IPS-15b (cell line): ENCODE data around the gene NCAN.

ENCODE experiments used
- H3K27me3 ChIP-seq: one replicate; pipeline ENCODE4 v1.6.1; 2013; ENCODE audit warnings: low read length; ENCODE audit not compliant: control insufficient read depth, insufficient read depth
- H3K36me3 ChIP-seq: one replicate; pipeline ENCODE4 v1.6.1; 2013; ENCODE audit warnings: low read length; ENCODE audit not compliant: control insufficient read depth, insufficient read depth
- H3K4me1 ChIP-seq: one replicate; pipeline ENCODE4 v1.6.1; 2013; ENCODE audit warnings: mild to moderate bottlenecking, low read length; ENCODE audit not compliant: control insufficient read depth, insufficient read depth
- H3K4me3 ChIP-seq: one replicate; pipeline ENCODE4 v1.5.1; 2013; ENCODE audit warnings: low read depth, low read length
- H3K9ac ChIP-seq: one replicate; pipeline ENCODE4 v1.6.1; 2013; ENCODE audit warnings: low read depth, mild to moderate bottlenecking, low read length
- H3K9me3 ChIP-seq: one replicate; pipeline ENCODE4 v1.6.1; 2013; ENCODE audit warnings: mild to moderate bottlenecking, low read length; ENCODE audit not compliant: control insufficient read depth, insufficient read depth

The NCAN gene

DNA sequence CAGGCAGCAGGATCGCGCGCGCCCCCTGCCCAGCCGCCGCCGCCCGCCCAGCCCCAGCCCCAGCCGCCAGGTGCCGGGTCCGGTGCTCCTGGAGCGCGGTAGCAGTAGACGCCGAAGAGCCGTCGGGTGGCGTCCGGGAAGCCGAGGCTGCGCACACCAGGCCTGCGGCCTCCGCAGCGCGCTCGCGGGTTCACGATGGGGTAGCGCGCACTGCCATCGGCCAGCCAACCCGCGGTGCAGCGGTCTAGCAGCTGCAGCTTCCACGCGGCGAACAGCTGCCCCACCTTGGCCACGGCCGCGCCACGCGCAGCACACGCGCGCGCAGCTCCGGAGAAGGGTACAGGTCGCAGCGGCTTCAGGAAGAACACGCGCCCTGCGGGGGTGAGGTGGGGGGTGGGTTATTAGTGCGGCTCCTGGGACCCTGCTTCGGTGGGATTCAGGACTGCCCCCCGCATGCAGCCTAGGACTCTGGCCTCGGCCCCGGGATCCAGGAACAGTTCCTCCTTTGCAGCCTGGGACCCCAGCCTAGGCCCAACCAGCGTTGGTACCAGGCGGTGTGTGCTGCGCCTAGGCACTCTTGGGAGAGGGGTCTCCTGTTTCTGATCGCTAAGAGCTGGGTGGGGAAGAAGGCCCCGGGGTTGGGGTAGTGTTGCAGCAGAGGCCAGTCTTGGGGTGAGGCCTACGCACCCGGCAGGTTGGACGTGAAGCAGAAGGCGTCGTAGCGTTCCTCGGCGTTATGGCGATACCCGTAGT lies 46.3 kb downstream of the NCAN start:
- Histone ChIP-seq H3K4me3 (no peak overlapping the region), H3K9ac (no peak overlapping the region), H3K27me3 (peaks cover 17% of the 10 kb centered on the region), H3K4me1 (peaks cover 2% of the 10 kb centered on the region), H3K9me3 (no peaks in the 10 kb centered on the region), H3K36me3 (peaks cover 6% of the 10 kb centered on the region)

DNA sequence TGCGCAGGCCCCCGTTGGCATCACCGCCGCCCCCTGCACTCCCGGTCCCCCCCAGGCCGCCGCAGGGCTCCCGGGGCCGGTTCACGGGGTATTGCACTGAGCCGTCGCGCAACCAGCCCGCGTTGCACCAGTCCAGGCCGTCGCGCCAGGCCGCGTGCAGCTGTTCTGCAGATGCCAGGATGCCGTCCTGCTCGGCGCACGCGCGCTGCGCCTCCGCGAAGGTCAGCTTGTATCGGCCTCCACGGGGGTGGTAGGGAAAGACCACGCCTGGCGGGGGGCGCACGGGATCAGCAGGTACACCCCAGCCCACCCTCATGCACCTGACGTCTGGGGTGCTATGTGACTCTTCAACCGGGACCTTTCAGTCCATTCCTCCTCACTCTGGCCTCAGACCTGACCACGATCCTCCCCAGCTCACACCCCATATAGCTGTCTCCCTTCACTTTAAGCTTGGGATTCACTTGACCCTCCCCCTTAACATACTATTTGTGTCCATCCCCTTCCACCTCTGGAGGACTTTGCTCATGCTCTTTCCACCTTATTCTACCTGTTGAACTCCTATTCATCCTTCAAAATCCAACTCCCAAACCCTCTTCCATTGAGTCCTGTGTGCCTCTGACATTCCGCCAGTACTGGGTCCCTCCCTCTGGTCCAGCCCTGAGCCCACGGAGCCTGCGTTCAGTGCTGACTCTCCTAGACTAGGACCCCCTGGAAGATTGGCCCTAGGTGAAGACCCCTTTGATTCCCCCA lies 47.0 kb downstream of the NCAN start:
- Histone ChIP-seq H3K9me3 (no peaks in the 10 kb centered on the region), H3K9ac (no peak overlapping the region), H3K27me3 (peaks cover 24% of the 10 kb centered on the region), H3K4me3 (no peak overlapping the region), H3K36me3 (peaks cover 6% of the 10 kb centered on the region), H3K4me1 (peaks cover 2% of the 10 kb centered on the region)

DNA sequence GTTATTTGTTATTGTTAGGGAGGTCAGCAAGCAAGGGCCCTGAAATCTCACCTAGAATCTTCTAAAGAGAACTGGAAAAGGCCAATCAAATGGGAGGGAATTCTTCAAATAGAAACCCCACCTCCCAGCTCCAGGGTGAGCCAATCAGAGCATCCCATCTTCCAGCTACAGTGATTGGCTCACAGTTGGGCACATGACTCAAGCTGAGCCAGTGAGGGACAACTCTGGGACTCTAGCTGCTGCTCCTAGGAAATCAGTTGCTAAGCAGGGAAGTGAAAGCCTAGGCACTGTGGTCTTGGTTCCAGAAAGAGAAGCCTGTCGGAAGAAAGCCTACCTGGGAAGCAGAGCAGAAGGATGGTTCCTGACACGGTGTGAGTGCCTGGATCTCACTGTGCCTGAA lies 48.0 kb downstream of the NCAN start:
- Histone ChIP-seq H3K36me3 (peaks cover 6% of the 10 kb centered on the region), H3K4me3 (no peak overlapping the region), H3K27me3 (peaks cover 30% of the 10 kb centered on the region)

DNA sequence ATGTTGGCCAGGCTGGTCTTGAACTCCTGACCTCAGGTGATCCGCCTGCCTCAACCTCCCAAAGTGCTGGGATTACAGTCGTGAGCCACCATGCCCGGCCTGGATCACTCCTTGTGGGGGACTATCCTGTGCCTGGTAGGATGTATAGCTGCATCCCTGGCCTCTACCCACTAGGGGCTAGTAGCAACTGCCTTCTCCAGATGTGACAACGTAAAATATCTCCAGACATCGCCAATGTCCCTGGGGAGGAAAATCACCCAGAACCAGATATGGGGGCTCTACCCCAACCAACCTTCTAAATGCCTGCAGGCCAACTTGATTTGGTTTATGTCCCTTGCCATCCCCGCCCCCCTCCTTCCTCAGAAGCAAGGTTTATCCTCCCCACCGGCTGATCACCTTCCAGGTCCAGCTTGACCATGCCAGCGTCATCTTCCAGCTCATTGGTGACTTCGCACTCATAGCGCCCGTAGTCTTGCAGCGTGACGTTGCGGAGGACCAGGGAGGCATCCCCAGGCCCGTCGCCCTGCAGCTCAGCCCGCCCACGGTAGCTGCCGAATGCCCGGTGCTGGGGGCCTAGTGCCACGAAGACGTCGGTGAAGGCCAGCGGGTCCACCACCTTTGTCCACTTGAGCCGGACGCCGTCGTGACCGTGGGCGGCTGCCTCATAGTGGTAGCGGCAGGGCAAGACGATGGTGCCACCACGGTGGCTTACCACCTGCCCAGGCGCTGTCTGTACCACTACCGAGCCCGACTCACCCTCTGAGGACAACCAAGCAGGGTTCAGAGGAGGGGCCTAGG lies 48.9 kb downstream of the NCAN start:
- no peak overlapping the region for H3K9ac ChIP-seq
- peaks cover 2% of the 10 kb centered on the region for H3K4me1 ChIP-seq
- peaks cover 30% of the 10 kb centered on the region for H3K27me3 ChIP-seq
- H3K4me3 ChIP-seq, result peak overlapping the region; percentile 66
- no peaks in the 10 kb centered on the region for H3K9me3 ChIP-seq
- peaks cover 8% of the 10 kb centered on the region for H3K36me3 ChIP-seq

More for the DNA sequence above, 48.0 kb downstream of the NCAN start:
- peaks cover 2% of the 10 kb centered on the region for H3K4me1 ChIP-seq
- H3K9me3 ChIP-seq, result no peaks in the 10 kb centered on the region
- H3K9ac ChIP-seq, result no peak overlapping the region

DNA sequence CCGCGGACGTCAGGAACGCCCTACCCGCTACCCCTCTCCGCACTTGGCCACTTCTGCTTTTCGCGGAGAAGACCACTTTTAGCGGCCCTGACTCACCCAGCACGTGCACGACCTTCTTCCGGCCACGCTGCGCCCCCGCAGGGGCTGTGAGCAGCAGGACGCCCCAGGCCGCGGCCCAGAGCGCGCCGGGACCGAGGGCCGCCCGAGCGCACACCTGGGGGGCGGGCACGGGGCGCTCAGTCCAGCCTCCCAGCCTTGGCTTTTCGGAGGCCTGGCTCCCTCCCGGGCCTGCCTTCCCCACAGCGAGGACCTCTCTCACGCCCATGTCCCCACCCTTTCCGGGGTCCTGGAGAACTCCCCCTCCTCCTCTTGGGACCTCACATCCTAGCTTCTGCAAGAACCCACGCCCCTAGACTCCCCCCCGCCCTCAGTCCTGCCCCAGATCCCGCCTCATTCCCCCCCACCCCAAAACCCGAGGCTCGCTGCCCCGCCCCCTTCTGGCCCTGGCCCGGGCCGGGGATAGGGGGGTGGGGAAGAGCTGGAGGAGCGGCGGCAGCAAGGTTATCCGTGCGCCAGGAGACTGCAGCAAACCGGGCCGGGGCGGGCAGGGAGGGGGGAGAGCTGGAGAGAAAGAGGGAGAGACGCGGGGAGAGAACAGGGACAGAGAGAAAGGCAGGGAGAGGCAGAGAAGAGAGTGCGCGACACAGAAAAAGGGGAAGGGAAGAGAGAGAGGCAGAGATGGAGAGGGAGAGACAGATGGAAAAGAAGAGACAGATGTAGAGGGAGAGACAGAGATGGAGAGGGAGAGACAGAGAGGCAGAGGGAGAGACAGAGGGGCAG lies 49.8 kb downstream of the NCAN start:
- peak overlapping the region; percentile 66 for H3K4me3 ChIP-seq

DNA sequence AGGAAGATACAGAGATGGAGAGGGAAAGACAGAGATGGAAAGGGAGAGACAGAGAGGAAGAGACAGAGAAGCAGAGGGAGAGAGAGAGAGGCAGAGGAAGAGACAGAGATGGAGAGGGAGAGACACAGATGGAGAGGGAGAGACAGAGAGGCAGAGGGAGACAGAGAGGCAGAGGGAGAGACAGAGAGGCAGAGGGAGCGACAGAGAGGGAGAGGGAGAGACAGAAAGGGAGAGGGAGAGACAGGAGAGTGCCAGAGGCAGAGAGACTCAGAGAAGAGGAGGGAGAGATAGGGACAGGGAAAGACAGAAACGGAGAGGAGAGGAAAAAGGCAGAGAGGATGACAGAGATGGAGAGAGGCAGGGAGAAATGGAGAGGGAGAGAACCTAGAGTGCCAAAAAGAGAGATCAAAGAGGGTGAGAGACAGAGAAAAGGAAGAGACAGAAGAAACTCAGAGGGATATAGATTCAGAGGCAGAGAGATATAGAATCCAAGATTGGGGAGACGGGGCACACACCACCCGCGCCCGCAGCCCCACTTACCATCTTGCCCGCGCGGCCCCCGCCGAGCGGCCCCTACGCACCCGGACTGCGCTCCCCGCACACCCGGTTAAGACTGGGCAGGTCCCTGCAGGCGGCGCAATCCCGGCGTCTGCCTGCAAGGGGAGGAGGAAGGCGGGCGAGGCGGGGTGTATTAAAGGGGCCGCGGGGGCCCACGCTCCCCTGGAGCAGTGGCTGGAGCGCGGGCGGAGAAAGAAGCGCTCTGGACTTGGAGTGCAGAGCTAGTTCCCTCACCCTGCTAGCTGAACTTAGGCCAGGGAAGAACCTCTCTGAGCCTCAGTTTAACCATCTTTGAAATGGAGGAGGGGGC lies 50.7 kb downstream of the NCAN start:
- H3K9me3 ChIP-seq, result no peaks in the 10 kb centered on the region
- H3K27me3 ChIP-seq, result peaks cover 30% of the 10 kb centered on the region
- H3K4me1 ChIP-seq, result peaks cover 2% of the 10 kb centered on the region
- peaks cover 6% of the 10 kb centered on the region for H3K36me3 ChIP-seq
- peak overlapping the region; percentile 66 for H3K4me3 ChIP-seq
- no peak overlapping the region for H3K9ac ChIP-seq

More for the DNA sequence above, 49.8 kb downstream of the NCAN start:
- peaks cover 30% of the 10 kb centered on the region for H3K27me3 ChIP-seq
- H3K9ac ChIP-seq, result no peak overlapping the region
- no peaks in the 10 kb centered on the region for H3K9me3 ChIP-seq
- H3K4me1 ChIP-seq, result peaks cover 2% of the 10 kb centered on the region
- peaks cover 8% of the 10 kb centered on the region for H3K36me3 ChIP-seq

DNA sequence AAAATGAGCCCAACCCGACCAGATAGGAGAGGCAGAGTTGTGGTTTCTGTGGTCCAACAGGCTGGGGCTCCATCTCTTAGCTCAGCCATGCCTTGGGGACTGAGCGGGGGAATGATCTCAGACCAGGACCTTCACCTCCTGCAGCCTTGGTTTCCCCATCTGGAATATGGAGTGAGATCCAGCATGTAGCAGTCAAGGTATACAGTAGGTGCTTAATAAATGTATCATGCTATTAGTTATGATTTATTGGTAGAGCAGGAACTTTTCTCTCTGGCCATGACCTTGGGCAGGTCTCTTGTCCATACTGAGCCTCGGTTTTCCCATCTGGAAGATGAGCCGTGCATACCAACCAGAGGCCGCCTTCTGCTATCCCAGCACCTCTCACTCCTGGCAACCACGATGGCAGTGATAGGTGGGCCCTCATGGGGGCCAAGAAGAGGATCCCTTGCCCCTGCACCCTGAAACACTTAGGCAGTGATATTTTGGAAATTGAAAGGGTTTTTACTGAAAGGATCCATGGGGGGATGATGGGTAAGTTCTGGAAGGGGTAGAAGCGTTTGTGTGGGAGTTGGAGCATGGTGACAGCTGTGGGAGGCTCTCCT lies 52.2 kb downstream of the NCAN start:
- peaks cover 2% of the 10 kb centered on the region for H3K4me1 ChIP-seq
- H3K36me3 ChIP-seq, result peaks cover 2% of the 10 kb centered on the region
- H3K27me3 ChIP-seq, result peaks cover 30% of the 10 kb centered on the region
- no peak overlapping the region for H3K4me3 ChIP-seq
- no peak overlapping the region for H3K9ac ChIP-seq
- H3K9me3 ChIP-seq, result no peaks in the 10 kb centered on the region

DNA sequence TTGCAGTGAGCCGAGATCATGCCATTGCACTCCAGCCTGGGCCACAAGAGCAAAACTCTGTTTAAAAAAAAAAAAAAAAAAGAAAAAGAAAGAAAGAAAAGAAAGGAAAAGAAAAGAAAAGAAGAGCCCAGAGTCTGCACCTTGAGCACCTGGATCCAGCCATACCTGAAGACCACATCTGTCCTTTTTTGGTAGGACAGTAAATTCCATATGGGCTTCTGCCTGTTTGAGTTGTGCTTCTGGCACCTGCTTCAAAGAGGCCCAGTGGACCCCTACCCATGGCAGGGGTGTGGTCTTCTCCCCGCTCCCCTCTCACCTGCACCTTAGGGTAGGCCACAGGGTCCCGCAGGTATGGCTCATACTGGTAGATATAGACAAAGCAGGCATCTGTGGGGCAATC lies 55.5 kb downstream of the NCAN start:
- Histone ChIP-seq H3K27me3 (peaks cover 22% of the 10 kb centered on the region), H3K4me3 (no peak overlapping the region), H3K9me3 (no peaks in the 10 kb centered on the region), H3K4me1 (peaks cover 1% of the 10 kb centered on the region), H3K36me3 (peaks cover 2% of the 10 kb centered on the region), H3K9ac (no peak overlapping the region)

DNA sequence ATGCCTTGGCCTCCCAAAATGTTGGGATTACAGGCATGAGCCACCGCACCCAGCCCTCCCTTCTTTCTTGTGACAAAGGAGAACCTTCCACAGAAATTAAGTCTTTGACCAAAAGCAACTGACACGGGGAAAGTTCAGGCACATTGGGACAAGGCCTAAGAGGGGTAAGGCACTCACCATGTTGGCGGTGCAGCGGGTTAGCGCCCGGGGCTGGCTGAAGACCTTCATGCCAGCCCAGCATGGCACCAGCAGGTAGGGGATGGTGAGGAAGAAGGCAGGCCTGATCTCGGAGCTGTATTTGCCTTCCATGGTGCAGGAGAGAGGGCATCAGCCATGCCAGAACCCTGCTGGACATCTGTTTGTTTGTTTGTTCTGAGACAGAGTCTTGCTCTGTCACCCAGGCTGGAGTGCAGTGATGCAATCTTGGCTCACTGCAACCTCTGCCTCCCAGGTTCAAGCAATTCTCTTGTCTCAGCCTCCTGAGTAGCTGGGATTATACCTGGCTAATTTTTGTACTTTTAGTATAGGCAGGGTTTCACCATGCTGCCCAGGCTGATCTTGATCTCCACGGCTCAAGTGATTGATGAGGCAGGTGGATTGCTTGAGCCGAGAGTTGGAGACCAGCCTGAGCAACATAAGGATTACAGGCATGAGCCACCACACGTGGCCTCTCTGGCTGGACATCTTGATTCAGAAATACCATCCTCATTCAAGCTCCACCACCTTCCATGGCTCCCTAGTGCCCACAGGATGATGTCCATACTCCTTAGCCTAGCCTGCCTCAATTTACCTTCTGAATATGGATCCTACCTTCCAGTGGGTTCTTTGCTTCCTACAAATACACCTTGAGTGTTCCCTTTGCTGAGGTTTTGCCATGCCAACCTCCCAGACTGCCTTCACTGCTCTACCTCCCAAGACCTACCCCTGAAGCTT lies 57.0 kb downstream of the NCAN start:
- no peaks in the 10 kb centered on the region for H3K9me3 ChIP-seq
- H3K36me3 ChIP-seq, result peaks cover 2% of the 10 kb centered on the region
- no peak overlapping the region for H3K4me3 ChIP-seq
- peaks cover 2% of the 10 kb centered on the region for H3K4me1 ChIP-seq
- H3K27me3 ChIP-seq, result peaks cover 12% of the 10 kb centered on the region
- no peak overlapping the region for H3K9ac ChIP-seq
